ENCODE results near the gene NEDD9.

Gene NEDD9

DNA sequence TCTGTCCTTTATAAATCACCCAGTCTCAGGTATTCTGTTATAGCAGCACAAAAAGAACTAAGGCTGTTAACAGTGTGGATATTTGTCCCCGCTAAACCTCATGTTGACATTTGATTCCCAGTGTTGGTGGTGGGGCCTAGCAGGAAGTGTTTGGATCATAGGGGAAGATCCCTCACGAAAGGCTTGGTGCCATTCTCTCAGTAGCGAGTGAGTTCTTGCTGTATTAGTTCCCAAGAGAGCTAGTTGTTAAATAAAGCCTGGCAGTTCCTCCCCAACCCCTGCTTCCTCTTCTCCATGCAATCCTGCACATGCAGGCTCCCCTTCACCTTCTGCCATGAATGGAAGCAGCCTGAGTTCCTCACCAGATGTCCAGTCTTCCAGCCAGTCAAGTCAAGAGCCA lies 91.2 kb downstream of the NEDD9 start:
- no peak for DNase-seq (ENCODE audit: low spot score)

DNA sequence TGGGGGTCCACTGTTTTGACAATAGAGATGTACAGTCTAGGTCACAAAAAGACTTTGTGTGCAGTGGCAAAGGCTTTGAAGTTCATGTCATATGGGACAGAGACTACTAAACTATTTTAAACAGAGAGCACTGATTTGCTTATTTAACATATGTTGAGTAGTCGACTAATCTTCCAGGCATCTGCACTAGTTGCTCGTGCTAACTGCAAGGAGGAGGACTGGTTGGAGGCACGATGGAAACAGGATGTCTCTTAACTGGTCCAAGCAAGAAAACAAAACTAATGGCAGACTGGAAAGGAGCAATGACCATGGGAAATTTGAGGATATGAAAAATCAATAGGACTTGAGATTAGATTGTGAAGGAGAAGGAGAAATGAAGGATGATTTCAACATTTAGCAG lies 92.4 kb downstream of the NEDD9 start:
- DNase-seq (ENCODE audit: low spot score) = no peak

DNA sequence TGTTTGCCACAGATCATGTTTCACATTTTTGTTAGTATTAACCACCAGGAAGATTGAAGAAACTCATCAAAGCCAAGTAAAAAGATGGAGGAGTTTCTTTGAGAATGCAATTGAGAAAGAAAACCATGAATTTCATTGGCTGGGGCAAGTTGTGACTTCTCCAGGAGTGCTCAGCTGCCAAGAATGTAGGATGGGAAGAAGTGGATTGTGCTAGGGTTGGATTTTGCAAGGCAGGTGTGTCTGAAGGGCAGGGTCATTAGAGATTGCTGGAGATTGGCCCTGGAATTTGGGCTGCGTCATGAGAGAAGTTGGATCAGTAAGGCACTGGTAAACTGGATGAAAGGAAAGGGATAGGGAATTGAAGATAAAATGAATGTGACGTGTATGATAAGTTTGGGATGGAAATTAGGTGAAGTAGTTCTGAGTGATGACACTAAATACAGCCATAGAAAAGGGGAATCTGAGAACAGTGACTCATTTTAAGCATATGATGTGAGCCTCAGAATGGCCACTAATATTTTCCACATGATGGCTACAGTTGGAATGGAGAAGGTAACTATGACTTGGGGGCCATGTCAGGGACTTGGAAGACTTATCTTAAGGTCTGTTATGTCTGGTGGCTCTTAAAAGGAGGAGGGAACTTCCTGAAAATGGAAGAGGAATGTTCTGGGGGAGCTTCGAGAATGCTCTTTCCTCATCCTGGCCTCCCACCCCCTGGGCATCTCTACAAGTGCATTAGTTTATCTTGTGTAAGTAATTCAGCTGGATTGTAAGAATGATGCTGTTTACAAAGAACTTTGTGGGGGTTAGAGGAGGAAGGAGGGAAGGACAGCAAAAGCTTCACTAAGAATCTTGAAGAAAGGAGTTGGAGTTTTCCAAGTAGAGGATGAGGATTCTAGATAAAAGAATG lies 93.2 kb downstream of the NEDD9 start:
- DNase-seq (ENCODE audit: low spot score) = no peak

DNA sequence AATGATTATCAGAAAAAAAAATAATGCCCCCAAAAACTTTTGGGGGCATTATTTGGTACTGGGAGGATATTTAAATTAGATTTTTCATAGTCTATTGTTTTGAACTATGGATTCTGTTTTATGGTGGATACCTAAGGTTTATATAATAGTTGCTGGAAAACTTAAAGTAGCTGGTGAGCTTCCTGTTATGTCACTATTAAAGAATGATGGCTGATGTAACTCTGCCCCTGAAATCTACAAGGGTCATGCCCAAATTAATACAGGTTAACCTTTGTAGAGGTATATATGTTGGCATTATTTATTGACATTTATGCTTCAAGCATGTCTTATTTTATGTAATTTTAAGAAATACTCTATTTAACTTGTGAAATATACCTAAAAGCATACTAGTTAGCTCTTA lies 95.7 kb downstream of the NEDD9 start:
- DNase-seq (ENCODE audit: low spot score) = no peak

Data from hematopoietic multipotent progenitor cell treated with erythropoietin and hydrocortisone succinate and interleukin-3 and kit ligand, for 17 days (in vitro differentiated cells).